CD4-positive, alpha-beta T cell treated with Interleukin-21 for 1 hour (primary cell): ENCODE results near the gene SDSL.

ENCODE experiments used
- DNase-seq: peaks from one replicate; pipeline ENCODE4 v3.0.0-alpha.2; 2020

Gene SDSL

DNA sequence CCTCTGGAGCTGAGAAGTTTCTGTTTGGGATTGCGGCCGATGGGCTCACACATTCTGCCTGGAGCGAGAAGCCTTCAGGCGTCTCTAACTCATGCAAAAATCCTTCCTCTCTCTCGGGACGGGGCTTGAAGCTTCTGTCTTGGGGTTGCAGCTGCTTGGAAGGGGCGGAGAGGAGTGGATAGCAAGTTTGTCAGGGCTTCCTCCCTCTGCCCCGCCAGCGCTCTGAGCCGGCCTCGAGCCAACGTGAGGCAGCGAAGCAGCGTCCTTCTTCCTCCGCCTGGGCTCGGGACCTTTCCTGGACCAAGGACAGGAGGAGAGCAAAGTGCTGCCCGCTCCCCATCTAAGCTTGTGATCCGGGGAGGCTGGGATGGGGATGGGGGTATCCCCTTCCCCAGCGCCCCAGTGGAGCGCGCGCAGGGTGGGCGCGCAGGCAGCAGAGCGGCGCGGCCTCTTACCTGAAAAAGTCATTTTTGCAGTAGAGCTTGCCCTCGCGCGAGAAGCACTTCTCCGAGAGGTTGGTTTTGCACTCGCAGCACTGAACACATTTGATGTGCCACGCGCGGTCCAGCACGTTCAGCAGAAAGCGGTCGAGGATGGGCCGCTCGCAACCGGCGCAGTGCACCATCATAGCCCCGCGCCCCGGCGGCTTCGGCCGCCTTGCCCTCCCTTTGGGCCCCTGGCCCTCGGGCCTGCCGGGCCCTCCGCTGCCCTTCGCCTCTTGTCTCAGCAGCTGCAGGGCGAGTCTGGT lies 48.9 kb downstream of the SDSL start:
- no peak for DNase-seq

- no peak for DNase-seq
These were observed 49.5 kb downstream of the SDSL start, which contains the start of gene LHX5 for GRCh38 chr12:113471619-113472171. TSS of gene LHX5 (minus strand) at chr12:113471871. CDS start at chr12:113471498, 373 bp downstream.

GRCh38 chr12:113472191-113473121 lies 50.3 kb downstream of the SDSL start:
- DNase-seq = no peak

GRCh38 chr12:113473400-113473799 lies 51.2 kb downstream of the SDSL start:
- no peak for DNase-seq

GRCh38 chr12:113473942-113474341 lies 51.8 kb downstream of the SDSL start:
- DNase-seq = no peak

DNA sequence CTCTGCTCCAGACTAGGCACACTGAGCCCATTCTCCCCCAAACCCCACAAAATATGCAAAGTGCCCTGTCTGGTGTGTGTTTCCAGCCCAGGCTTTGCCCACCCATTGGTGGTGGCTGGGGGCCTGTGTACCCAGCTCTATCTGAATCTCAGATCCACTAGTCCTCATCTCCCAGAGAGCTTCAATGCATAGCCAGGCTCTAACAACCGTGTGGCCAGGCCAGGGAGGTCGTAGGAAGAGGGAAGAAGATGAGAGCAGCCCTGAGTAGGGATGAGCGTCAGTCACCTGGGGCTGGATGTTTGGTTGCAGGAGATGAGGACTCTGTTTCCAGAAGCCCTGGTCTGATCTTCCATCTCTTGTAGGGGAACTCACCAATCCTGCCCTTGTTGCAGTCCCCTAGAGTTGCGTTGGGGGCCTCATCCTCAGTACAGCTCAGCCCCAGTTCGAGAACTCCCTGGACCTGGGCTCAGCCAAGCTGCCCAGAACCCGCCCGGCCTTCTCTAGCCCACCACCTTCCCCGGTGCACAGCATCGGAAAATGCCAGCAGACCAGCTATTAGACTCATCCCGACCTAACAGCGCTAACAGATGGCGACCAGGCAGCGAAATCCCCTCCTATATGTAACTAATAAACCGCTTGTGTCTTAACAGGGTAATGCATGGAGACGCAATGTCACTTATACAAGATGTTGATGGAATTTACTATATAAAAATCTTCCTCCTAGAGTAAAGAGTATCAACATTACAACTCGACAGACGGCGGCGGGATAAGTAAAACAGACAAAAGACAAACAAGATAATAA lies 52.7 kb downstream of the SDSL start:
- no peak for DNase-seq

DNA sequence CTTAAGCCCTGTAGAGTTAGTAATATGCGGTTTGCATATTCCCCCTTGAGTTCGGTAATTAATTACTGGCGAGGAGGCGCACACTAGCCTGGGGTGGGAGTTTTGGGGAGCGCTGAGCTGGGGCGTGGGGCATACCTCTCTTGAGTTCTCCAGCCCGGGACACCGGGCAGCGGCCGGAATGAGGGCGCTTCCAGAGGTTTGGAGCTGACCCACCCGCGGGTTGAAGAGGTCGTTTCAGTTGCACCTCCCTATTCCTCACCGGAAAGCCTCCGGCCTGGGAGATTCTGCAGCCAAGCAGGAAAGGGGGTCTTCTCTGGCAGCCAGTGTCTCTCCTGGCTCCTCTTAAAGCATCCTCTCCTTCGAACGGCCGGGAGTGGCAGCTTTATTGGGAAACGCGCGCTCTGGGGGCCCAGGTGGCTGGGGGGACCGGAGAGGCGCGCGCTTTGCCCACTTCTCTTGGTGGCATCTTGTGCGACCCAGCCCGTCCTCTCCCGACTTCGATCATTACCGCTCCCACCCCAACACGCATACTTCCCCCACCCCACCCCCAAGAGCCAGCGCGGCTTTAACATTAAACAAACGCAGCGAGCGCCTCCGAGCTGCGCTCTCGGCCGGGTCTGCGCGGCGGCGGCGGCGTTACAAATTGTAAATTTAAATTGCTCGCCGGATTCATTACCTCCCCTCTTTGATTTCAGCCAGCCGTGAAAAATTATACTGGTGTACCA lies 53.4 kb downstream of the SDSL start:
- DNase-seq = no peak

- DNase-seq = no peak
These were observed 54.2 kb downstream of the SDSL start for GRCh38 chr12:113476176-113476986.

DNA sequence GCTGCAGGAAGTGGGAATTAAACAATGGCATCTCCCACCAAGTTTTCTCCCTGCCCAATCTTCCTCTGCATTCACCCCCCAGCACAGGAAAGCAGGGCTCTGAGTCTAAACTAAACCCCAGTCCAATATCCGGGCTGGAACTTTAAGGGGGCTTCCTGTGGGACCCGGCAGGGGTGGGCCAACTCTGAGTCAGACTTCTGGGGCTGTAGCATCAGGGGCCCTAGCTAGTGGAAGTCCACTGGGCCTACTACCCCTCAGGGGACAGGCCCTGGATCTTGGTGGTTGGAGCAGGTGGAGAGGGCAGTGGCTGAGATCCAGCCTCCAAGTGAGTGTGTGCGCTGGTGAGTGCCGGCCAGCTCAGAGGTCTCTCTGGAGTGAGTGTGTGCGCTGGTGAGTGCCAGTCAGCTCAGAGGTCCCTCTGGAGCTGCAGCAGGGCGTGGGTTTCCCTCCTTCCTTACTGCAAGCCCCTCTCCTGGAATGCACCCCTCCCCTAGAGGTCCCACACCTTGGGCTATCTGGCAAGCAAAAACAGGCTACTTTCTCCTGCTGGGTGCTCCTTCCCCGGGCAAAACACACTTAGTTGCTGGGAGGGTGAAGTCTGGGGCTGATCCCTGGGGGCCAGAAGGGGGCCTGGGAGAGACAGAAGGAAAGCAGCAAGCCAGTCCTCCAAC lies 55.1 kb downstream of the SDSL start:
- no peak for DNase-seq

DNA sequence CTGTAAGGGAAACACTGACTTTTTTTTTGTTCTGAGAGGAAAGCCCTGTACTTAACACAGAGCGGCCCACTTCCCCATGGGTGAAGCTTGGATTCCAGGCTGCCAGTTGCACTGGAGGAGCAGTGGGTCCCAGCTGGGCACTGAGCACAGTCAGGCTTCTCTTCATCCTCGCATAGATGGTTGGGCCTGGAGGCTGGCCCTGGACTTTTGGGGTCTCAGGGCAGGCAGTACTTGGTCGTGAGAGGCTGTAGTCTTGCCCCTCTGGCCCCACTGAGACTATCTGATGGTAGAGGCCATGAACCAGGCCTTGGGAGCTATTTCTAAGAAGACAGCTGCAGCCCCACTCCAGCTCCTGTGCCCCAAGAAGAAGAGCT lies 55.6 kb downstream of the SDSL start:
- no peak for DNase-seq

DNA sequence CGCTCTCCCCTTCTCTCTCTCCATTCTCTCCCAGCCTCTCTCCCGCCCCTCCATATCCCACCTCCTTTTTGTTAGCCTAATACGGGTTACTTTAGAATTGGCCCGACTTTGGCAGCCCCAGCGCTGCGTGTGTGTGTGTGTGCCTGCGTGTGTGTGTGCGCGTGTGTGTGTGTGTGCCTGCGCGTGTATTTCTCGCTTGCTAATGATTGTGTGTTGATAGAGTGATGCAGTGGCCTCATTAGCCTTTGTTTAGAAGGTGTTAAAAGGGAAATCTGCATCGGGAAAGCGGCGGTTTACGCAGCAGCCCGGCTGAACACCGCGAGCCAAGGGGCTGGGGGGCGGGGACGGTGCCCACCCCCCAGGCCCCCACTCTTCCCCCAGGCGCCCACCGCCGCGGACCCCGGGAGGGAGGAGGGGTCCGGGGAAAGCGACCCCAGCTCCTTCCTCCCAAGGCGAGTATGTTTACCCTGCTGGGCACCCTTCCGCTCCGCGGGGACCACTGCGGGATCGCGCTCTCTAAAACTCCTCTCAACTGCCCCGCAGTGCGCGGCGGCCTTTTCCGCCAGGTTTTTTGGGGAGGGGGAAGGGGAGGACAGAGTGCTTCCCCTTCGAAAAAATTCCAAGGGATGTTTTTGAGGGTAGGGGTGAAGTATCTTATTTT lies 56.3 kb downstream of the SDSL start:
- DNase-seq = no peak

- no peak for DNase-seq
These were observed 57.0 kb downstream of the SDSL start for GRCh38 chr12:113479216-113479589.

DNA sequence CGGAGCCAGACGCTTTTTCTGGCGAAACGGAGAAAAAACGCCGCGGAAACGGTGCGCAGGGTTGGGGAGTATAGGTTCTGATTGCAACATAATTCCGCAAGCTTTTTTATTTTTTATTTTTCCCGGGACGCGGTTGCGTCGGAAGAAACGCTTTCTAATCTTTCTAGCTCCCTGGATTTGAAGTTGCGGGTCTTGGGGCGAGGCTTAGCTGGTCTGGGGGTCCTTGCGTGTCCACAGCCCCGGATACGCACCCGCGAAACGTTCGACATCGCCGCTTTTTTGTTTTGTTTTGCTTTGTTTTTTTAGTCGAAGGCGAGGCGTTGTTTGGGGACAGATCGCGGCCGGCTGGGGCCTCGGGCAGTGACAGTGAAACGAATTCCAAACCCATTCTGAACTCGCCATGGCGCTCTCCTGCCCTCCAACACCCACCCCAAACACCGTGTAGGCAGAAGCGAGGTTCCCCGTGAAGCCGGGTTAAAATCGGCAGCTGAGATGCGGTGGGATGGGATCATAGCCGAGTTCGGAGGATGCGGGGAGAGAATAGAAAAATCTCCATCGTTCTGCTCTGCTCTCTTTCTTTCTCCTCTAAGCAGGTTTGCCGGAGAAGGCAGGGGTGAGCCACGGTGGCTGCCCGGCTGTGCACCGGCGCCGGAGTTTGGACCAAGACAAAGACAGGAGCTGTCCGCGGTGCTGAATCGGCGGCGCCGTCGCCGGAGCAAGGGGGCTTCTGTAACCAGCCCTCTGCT lies 57.6 kb downstream of the SDSL start:
- DNase-seq = peak; percentile 17

DNA sequence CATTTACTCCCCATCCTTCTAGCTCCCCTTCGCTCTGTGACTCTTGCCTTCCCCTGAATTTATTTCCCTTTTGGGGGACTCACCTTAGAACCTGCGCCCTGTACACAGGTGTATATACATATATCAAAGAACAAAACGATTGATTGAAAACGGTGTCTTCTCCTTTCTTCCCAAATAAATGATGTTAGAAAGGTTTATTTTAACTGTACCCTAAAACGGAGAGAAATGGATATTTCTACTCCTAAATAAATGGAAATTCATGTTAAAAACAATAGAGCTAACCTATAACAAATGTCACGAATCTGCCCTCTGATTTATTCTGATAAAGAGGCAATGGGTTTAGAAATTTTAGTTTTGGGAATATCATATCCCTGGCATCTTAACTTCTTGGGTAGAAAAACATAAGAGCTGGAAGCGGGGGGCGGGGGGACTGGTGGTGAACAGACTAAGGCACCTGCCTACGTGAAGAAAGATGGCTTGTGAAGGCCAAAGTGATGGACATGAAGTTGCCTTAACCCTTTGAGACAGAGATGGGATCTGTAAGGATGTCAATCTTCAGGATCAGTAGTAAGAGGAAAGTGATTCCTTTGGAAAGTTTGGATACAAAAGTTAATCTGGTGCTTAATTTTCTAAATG lies 58.3 kb downstream of the SDSL start:
- DNase-seq = no peak

DNA sequence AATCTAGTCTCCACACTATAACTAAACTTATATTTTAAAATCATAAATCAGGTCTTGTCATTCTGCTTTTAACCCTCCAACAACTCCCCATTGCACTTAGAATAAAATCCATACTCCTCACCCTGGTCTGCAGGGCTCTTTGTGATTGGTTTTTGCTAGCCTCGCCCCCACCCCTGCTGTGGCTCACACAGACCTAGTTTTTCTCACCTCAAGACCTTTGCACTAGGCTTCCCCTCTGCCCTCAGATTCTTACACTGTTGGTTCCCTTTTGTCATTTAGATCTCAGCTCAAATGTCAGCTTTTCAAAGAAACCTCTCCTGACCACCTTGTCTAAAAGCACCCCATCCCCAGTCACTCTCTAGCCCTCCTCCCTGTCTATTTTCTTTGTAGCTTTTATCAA lies 60.2 kb downstream of the SDSL start:
- no peak for DNase-seq

DNA sequence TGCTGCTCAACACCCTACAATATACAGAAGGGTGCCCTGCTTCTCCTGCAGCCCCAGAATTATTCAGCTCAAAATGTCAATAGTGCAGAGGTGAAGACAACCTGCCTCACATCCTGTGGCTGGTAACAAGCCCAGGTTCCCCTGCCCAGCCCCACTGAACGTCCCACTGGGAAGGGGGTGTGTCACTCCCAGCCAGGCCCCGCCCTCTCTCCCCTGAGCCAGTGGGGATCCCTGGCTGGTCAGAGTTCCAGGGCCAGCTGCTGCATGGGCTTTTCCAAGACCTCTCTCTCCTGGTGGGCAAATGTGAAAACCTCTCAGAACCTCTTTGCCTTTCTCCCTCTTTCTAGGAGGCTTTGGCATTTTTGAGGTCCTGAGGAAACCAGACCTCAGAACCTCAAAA lies 63.1 kb downstream of the SDSL start:
- no peak for DNase-seq

GRCh38 chr12:113486722-113487121 lies 64.5 kb downstream of the SDSL start:
- no peak for DNase-seq
